Type B pancreatic cell (in vitro differentiated cells): ENCODE results near the gene RAD50. TPM values are rescaled to one million over a fixed set of nuclear protein-coding genes. Genes with fewer than 3 reads are reported as not detected.

Experiments used
- DNase-seq: peaks from one replicate; pipeline ENCODE4 v3.0.0; 2021; ENCODE audit warnings: mixed read lengths; ENCODE audit not compliant: unreplicated experiment; ENCODE audit errors: extremely low spot score
- H3K27ac Mint-ChIP-seq: 2 replicates; pipeline ENCODE4 v1.8.0; 2021; ENCODE audit warnings: mild to moderate bottlenecking, mixed read lengths
- H3K27me3 Mint-ChIP-seq: 2 replicates; pipeline ENCODE4 v1.8.0; 2021; ENCODE audit warnings: mixed read lengths
- H3K36me3 Mint-ChIP-seq: 2 replicates; pipeline ENCODE4 v1.8.0; 2021; ENCODE audit warnings: mixed read lengths
- H3K4me1 Mint-ChIP-seq: one replicate; pipeline ENCODE4 v1.8.0; 2021; ENCODE audit warnings: mixed read lengths; ENCODE audit not compliant: unreplicated experiment
- H3K4me3 Mint-ChIP-seq: 2 replicates; pipeline ENCODE4 v1.8.0; 2021; ENCODE audit warnings: mild to moderate bottlenecking, mixed read lengths
- H3K9me3 Mint-ChIP-seq: 2 replicates; pipeline ENCODE4 v1.8.0; 2021; ENCODE audit warnings: mixed read lengths
- CTCF ChIP-seq: fragments of 200-600 bp; sonication (generic); conservative IDR thresholded peaks from 2 replicates; pipeline ENCODE4 v1.5.0; 2021; ENCODE audit warnings: antibody characterized with exemption, mild to moderate bottlenecking
- total RNA-seq: library from RNA; stranded (reverse); gene quantifications from 2 replicates; pipeline ENCODE4 v1.2.1, GENCODE V29; 2021; ENCODE audit warnings: low replicate concordance

The RAD50 gene
- total RNA-seq, 1 donor from 2014 or later = 41.3 TPM

- H3K4me3 Mint-ChIP-seq = no peak overlapping the region
- no peak for TF ChIP-seq CTCF
- no peaks in the 10 kb centered on the region for H3K9me3 Mint-ChIP-seq
- no peak overlapping the region for H3K27ac Mint-ChIP-seq
- H3K36me3 Mint-ChIP-seq = no peaks in the 10 kb centered on the region
- H3K4me1 Mint-ChIP-seq = peaks cover 15% of the 10 kb centered on the region
- H3K27me3 Mint-ChIP-seq = peaks cover 3% of the 10 kb centered on the region
- DNase-seq = no peak
Observed at GRCh38 chr5:132662925-132663770, 106.4 kb downstream of the RAD50 start.

GRCh38 chr5:132663771-132664695 lies 107.3 kb downstream of the RAD50 start:
- DNase-seq = no peak

GRCh38 chr5:132664696-132665209 lies 108.0 kb downstream of the RAD50 start:
- Mint-ChIP-seq H3K27me3 (peaks cover 5% of the 10 kb centered on the region), H3K36me3 (no peaks in the 10 kb centered on the region), H3K27ac (no peak overlapping the region), H3K4me3 (no peak overlapping the region), H3K9me3 (no peaks in the 10 kb centered on the region), H3K4me1 (peaks cover 15% of the 10 kb centered on the region)
- no peak for DNase-seq
- no peak for TF ChIP-seq CTCF

More at GRCh38 chr5:132663771-132664695, 107.3 kb downstream of the RAD50 start:
- Mint-ChIP-seq H3K4me1 (peaks cover 15% of the 10 kb centered on the region), H3K27ac (no peak overlapping the region), H3K9me3 (no peaks in the 10 kb centered on the region), H3K27me3 (peaks cover 3% of the 10 kb centered on the region), H3K36me3 (no peaks in the 10 kb centered on the region), H3K4me3 (no peak overlapping the region)
- TF ChIP-seq CTCF = no peak

- TF ChIP-seq CTCF = no peak
Observed at GRCh38 chr5:132665574-132666080, 108.8 kb downstream of the RAD50 start.

GRCh38 chr5:132666310-132667123 lies 109.7 kb downstream of the RAD50 start:
- no peak for DNase-seq
- TF ChIP-seq CTCF = no peak
- Mint-ChIP-seq H3K9me3 (peaks cover 4% of the 10 kb centered on the region), H3K4me1 (peaks cover 10% of the 10 kb centered on the region), H3K4me3 (no peak overlapping the region), H3K27ac (no peak overlapping the region), H3K36me3 (no peaks in the 10 kb centered on the region), H3K27me3 (peaks cover 9% of the 10 kb centered on the region)

More at GRCh38 chr5:132665574-132666080, 108.8 kb downstream of the RAD50 start:
- DNase-seq = no peak
- Mint-ChIP-seq H3K4me1 (peaks cover 15% of the 10 kb centered on the region), H3K27me3 (peaks cover 9% of the 10 kb centered on the region), H3K36me3 (no peaks in the 10 kb centered on the region), H3K27ac (no peak overlapping the region), H3K9me3 (no peaks in the 10 kb centered on the region), H3K4me3 (no peak overlapping the region)
